Stimulated activated CD8-positive, alpha-beta memory T cell treated with anti-CD3 and anti-CD28 coated beads, Interleukin-12 subunit alpha, Interleukin-12 subunit beta, amount 100 ng/mL, for 24 hours (primary cell): ENCODE measurements around the gene BCO2.

Experiments used
- DNase-seq: peaks from one replicate; pipeline ENCODE4 v3.0.0-alpha.2; 2020; ENCODE audit errors: extremely low read depth

The BCO2 gene

DNA sequence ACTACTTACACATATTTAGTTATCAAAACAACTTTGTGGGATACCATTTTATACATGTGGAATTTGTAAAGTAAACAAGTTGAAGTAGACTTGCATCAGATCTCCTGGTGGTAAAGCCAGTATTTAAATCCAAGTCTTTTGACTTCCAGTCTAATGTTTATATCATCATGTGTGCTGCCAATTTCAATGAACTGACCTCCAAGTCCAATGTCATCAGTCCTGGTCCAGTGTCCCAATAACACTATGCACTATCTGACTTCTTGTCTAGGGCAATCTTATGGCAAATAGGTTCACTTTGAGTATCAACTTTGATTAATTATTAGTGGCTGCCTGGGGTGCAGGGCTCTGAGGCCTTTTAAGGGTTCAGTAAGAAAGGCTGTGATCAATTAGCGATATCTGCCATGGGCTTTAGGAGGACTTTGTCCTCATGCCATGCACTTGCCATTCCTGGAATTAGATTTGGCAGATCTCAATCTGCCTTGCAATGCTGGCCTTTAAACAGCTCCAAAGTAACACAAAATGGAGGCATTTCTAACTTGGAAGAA is 41.3 kb downstream of the BCO2 start:
- no peak for DNase-seq

GRCh38 chr11:112219476-112220232 is 44.3 kb downstream of the BCO2 start:
- no peak for DNase-seq

DNA sequence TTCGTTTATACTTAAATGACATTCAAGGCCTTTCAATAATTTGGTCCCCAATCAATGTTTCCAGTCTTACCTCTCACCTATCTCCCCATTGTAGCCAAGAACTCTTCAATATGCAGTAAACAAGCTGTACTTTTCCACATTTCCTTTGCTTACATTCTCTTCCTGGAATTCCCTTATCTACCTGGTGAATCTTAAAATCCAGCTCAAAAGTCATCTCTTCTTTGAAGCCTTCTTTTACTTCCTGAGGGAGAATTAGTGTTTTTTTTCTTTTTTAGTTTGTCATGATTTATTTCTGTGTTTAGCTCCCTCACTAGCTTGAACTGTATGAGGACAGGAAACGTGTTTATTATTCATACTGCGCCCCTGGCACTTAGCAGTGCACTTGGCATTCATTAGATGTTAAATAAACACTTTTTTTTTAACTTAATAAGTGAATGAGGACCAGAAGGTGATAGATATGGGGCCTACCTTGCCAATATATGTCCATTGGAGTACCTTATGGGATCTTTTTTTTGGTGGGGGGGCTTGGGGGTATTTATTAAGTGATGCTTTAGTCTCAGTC is 46.0 kb downstream of the BCO2 start:
- no peak for DNase-seq

DNA sequence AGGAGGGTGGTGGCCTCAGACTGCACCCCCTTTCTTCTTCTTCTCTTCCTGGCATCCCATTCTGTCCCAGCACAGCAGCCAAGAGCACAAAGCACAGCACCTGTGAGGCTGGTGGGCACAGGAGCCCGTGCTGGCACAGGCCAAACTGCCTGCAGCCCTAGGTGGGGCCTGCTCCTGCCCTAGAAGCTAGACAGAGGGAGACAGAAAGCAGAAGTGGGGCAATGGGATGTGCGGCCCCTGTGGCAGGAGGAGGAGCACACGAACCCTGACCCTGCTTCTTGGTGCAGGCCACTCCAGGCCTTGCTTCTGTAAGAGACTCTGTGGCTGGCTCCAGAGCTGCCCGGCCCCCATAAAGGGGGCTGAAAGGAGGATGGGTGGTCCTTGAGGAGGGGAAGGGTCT is 47.0 kb downstream of the BCO2 start:
- DNase-seq = no peak

DNA sequence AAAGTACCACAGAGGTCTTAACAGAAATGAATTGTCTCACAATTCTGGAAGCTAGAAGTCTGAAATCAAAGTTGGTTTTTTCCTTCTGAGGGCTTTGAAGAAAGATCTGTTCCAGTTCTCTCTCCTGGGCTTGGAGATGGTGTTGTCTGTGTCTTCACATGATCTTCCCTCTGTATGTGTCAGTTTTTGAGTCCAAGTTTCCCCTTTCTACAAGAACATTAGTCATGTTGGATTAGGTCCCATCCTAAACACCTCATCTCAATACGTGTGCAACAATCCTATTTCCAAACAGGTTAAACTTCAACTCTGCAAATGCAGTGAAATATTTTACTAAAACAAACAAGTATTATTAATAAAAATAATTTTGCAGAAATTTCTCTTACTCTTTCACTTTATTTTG is 47.8 kb downstream of the BCO2 start:
- no peak for DNase-seq

GRCh38 chr11:112223754-112224532 is 48.6 kb downstream of the BCO2 start:
- DNase-seq = no peak

DNA sequence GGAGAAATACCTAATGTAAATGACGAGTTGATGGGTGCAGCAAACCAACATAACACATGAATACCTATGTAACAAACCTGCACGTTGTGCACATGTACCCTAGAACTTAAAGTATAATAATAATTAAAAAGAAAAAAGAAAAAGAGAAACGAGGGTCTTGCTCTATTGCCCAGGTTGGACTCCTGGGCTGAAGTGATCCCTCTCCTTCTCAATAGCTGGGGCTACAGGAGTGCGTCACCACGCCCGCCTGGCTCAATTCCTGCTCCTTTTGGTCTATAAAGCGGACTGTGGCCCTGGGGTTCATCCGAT is 50.4 kb downstream of the BCO2 start:
- DNase-seq = no peak

GRCh38 chr11:112226062-112226830 is 50.9 kb downstream of the BCO2 start, which contains the start of gene PTS:
Gene PTS (plus strand): TSS chr11:112226428. CDS start chr11:112226444, 16 bp downstream.
- DNase-seq = peak; percentile 64

GRCh38 chr11:112226831-112227401 is 51.6 kb downstream of the BCO2 start:
- no peak for DNase-seq

DNA sequence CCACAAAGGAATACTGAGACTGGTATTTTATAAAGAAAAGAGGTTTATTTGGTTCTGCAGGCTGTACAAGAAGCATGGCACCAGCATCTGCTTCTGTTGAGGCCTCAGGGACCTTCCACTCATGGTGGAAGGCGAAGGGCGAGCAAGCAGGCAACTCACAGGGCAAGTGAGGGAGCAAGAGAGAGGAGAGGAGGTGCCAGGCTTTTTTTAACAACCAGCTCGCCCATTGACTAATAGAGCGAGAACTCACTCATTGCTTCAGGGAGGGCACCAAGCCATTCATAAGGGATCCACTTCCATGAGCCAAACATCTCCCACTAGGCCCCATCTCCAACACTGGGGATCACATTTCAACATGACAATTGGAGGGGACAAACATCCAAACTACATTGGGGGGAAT is 52.2 kb downstream of the BCO2 start:
- no peak for DNase-seq

DNA sequence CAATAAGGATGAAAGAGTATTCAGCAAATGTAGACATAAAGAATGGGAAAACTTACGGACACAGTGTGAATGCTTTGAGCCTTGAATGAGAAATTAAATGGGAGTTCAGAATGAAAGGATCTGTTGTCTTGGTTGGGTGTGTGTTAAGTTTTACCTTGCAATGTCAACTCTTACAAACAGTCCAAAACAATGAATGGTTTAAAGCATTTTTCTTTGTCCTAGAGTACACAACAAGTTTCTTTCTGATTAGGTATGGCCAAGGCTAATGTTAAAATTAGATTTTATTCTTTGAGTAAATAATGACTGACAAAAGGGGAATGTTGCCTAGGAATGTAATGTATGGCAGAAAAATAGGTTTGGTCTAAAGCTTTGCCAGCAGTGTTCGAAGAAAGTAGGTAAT is 53.4 kb downstream of the BCO2 start:
- no peak for DNase-seq

DNA sequence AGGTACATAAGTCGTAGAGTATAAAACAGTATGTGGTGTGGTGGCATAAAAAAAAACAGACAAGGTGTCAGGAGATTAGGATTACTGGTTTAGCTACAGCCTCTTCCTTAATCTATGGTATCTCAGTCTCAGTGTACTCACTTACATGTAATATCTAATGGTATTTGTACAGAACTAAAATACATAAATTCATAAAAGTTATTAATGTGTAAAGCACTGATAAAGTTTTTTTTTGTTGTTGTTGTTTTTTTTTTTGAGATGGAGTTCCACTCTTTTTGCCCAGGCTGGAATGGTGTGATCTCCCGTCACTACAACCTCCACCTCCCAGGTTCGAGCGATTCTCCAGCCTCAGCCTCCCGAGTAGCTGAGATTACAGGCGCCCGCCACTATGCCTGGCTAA is 53.8 kb downstream of the BCO2 start:
- no peak for DNase-seq

- no peak for DNase-seq
Measured at GRCh38 chr11:112229746-112230433, 54.6 kb downstream of the BCO2 start.

- DNase-seq = no peak
Measured at GRCh38 chr11:112231952-112232351, 56.6 kb downstream of the BCO2 start.

GRCh38 chr11:112235750-112236390 is 60.6 kb downstream of the BCO2 start:
- DNase-seq = no peak

DNA sequence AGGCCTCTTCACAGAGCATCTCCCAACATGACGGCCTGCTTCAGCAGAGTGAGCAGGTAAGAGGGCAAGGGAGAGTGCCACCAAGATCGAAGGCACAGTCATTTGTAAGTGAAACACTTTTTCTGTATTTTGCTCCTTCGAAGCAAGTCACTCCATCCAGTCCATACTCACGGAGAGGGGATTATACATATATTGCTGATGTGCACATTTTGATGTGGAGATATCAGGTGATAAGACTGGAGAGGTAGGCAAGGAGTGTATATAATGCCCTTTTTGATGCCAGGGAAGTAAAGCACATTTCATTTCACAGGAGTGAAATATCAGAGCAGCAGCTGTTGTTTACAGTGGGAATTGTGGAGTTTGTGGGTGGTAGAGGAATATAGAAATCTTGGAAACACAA is 62.1 kb downstream of the BCO2 start:
- DNase-seq = no peak

DNA sequence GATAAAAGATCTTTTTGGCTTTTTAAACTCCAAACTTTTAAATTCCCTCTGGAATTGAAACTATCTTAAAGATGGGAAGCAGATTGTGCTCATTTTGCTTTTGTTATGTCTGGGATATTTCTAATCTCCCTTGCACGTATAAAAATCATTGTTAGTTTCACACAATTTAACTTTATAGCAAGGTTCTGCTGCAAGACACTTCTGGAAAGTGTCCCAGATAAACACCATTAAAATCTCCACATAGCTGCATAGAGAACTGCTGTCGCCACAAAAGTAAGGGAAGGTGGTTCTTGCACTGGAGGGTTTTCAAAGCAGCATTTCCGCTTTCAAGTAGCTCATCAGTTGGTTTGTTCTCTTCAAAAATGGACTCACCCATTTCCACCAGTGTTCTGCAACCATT is 62.7 kb downstream of the BCO2 start:
- no peak for DNase-seq

DNA sequence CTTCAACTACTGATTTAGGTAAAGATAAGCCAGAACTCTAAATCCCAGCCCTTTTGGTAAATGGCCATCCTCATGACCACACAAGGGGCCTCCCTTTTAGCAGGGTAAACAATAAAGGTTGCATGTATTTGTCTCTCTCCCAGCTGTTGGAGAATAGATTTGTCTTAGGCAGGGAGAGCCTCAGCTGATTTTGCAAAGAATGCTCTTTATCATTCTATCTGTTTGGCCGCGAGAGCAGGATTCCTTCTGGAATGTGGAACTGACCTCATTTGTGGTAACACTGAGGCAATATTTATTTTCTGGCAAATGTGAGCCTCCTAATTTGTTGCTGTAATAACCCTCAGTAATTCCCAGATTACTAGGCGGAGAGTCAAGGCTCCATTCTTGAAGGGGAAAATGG is 66.2 kb downstream of the BCO2 start:
- no peak for DNase-seq

- no peak for DNase-seq
Measured at GRCh38 chr11:112247201-112247600, 71.9 kb downstream of the BCO2 start.

GRCh38 chr11:112248201-112248600 is 72.9 kb downstream of the BCO2 start:
- DNase-seq = no peak
